ENCODE results near the gene ATP2A3.
"Not testable (repeated sequence)": the region's sequence is repeated elsewhere in the genome, so short reads cannot be mapped to it uniquely, and the experiment has no call there.

Gene ATP2A3

GRCh38 chr17:3964203-3965117, at the start of gene ATP2A3:
ATP2A3 (minus strand) TSS chr17:3964437; CDS start chr17:3964291, 146 bp downstream.
- DNase-seq, result no peak

- no peak for DNase-seq
These were observed 46.5 kb upstream of the ATP2A3 start for GRCh38 chr17:4010754-4011153.

GRCh38 chr17:4009186-4009785, 45.0 kb upstream of the ATP2A3 start:
- DNase-seq, result no peak

- no peak for DNase-seq
These were observed 44.4 kb upstream of the ATP2A3 start for GRCh38 chr17:4008441-4009185.

GRCh38 chr17:4008082-4008435, 43.8 kb upstream of the ATP2A3 start:
- DNase-seq, result no peak

- DNase-seq, result no peak
These were observed 43.3 kb upstream of the ATP2A3 start for GRCh38 chr17:4007346-4008081.

- no peak for DNase-seq
These were observed 42.5 kb upstream of the ATP2A3 start for GRCh38 chr17:4006745-4007211.

- no peak for DNase-seq
These were observed 41.9 kb upstream of the ATP2A3 start for GRCh38 chr17:4006165-4006589.

GRCh38 chr17:4005296-4006164, 41.3 kb upstream of the ATP2A3 start:
- DNase-seq, result no peak

- DNase-seq, result no peak
These were observed 40.5 kb upstream of the ATP2A3 start for GRCh38 chr17:4004517-4005295.

GRCh38 chr17:4003501-4004421, 39.5 kb upstream of the ATP2A3 start:
- DNase-seq, result no peak

- no peak for DNase-seq
These were observed 38.9 kb upstream of the ATP2A3 start for GRCh38 chr17:4003131-4003500.

GRCh38 chr17:4001048-4001590, 36.9 kb upstream of the ATP2A3 start:
- DNase-seq, result no peak

GRCh38 chr17:3998436-3998835, 34.2 kb upstream of the ATP2A3 start:
- no peak for DNase-seq

GRCh38 chr17:3995067-3995466, 30.8 kb upstream of the ATP2A3 start:
- no peak for DNase-seq

- no peak for DNase-seq
These were observed 30.0 kb upstream of the ATP2A3 start for GRCh38 chr17:3994221-3994576.

GRCh38 chr17:3993493-3994220, 29.4 kb upstream of the ATP2A3 start:
- DNase-seq, result no peak

- DNase-seq, result no peak
These were observed 28.1 kb upstream of the ATP2A3 start for GRCh38 chr17:3992370-3992769.

GRCh38 chr17:3991699-3992098, 27.5 kb upstream of the ATP2A3 start:
- not testable (repeated sequence) for DNase-seq
